ENCODE data around the gene NKAIN1.

GRCh38 chr1:31207569-31207968 is 32.1 kb downstream of the NKAIN1 start:
- TF ChIP-seq CTCF (IDR thresholded peaks at IDR 0.05) (no peak), POLR2A (IDR thresholded peaks at IDR 0.05) (no peak)
